SU-DHL-6 (cell line): ENCODE results near the gene STIM2.

Experiments used
- CTCF ChIP-seq: fragments of 200-600 bp; sonication (generic); IDR thresholded peaks from one replicate; pipeline ENCODE4 v1.5.1; 2017; ENCODE audit warnings: antibody characterized with exemption, mild to moderate bottlenecking, low read length, moderate library complexity; ENCODE audit not compliant: insufficient read depth, poor library complexity, severe bottlenecking
- EZH2phosphoT487 ChIP-seq: fragments of 200-600 bp; sonication (generic), shearing (Covaris generic); conservative IDR thresholded peaks from 2 replicates; pipeline ENCODE4 v1.6.1; 2018; ENCODE audit warnings: mild to moderate bottlenecking, antibody characterized with exemption, low read length, moderate library complexity, mixed read lengths

GRCh38 chr4:27018910-27019309, 158.3 kb downstream of the STIM2 start:
- TF ChIP-seq CTCF, result no peak
- no peak for TF ChIP-seq EZH2phosphoT487
